ENCODE data around the gene SPATS1. TPM values are rescaled to one million over a fixed set of nuclear protein-coding genes. Genes with fewer than 3 reads are reported as not detected.

SPATS1 gene
- total RNA-seq, 4 donors from 2014 or later, result not detected

DNA sequence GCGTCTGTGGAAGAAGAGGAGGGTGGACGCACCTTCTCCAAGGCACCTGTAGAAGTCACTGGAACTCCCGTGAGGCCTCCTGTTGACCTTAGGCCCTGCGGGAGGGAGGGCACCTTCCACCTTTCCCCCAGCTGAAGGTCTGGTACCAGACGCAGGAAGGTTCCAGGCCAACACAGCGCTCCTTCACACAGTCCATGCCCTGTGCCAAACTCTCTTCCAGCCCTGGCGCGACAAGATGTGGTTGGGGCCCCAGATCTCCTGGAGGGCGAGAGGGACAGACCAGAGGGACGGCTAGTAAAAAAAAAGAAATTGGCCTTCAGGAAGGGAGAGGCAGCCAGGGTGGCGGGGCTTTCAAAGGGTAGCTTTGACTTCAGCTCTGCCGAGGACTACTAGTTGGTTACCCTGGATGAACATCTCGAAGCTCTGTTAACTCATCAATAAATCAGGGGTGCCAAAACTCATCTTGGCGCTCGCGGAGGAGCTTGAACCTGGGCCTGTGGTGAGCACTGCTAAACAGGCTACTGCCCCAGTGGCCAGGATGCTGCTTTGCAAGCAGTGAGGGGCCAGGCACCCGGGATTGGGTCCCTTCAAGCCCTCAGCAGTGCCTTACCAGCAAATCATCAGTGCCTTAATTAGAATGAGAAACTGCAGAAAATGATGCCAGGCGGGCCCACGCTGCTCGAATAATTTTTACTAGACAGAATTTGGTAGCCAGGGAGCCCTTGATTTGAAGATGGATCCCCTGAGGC, 44.2 kb upstream of the SPATS1 start:
- Histone ChIP-seq H3K4me3 (no peak overlapping the region), H3K27me3 (peaks cover 2 to 45% of the 10 kb centered on the region in 2 donors), H3K27ac (no peak overlapping the region), H3K36me3 (peaks cover 0 to 38% (median 16%) of the 10 kb centered on the region in 3 donors), H3K4me1 (peaks cover 0 to 17% (median 11%) of the 10 kb centered on the region in 4 donors), H3K9me3 (no peaks in the 10 kb centered on the region)
- TF ChIP-seq POLR2A (IDR thresholded peaks at IDR 0.05) (no peak), CTCF (IDR thresholded peaks at IDR 0.05) (no peak), EP300 (IDR thresholded peaks at IDR 0.05) (no peak)
- DNase-seq (ENCODE audit: low spot score in 2 of 2), result no peak
- WGBS, 2 donors, result 38 to 46% methylated on average over 19 to 20 of the region's 20 CpGs

- Histone ChIP-seq H3K36me3 (peaks cover 0 to 44% (median 22%) of the 10 kb centered on the region in 3 donors), H3K27ac (no peak overlapping the region), H3K4me3 (no peak overlapping the region), H3K9me3 (no peaks in the 10 kb centered on the region), H3K27me3 (peaks cover 2 to 39% of the 10 kb centered on the region in 2 donors), H3K4me1 (peaks cover 0 to 17% (median 11%) of the 10 kb centered on the region in 4 donors)
- 80 to 87% methylated on average over 3 of the region's 3 CpGs for WGBS, 2 donors
- DNase-seq (ENCODE audit: low spot score in 2 of 2), result no peak
- no peak for TF ChIP-seq CTCF (IDR thresholded peaks at IDR 0.05)
- no peak for TF ChIP-seq EP300 (IDR thresholded peaks at IDR 0.05)
- no peak for TF ChIP-seq POLR2A (IDR thresholded peaks at IDR 0.05)
Observed at GRCh38 chr6:44298864-44299263, 43.6 kb upstream of the SPATS1 start.

DNA sequence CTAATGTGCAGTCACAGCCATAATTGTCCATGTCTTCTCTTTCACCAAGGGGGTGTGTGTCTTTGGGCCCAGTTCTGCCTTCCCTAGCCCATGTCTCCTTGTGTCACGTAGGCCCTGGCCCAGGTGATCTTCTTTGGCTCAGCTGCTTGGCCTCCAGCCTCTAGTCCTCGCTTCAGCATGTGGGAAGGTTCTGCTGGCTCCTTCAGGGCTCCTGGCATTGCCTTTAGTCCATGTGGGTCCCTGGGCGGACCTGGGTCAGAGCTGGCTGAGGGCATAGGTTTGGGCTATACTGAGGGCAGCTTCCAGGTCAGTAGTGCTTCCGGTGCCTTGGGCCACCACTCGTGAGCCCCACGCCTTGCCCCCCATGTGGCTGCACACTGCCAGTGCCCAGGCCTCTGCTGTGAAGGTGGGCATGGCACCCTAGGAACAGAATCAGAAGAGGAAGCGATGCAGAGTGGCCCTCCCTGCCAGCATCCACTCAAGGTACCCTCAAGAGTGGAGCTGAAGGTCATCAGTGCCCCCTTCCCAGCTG, 42.1 kb upstream of the SPATS1 start:
- Histone ChIP-seq H3K27ac (no peak overlapping the region), H3K4me1 (peaks cover 0 to 17% (median 11%) of the 10 kb centered on the region in 4 donors), H3K9me3 (no peaks in the 10 kb centered on the region), H3K4me3 (no peak overlapping the region), H3K27me3 (peaks cover 2 to 26% of the 10 kb centered on the region in 2 donors), H3K36me3 (peaks cover 0 to 59% (median 22%) of the 10 kb centered on the region in 3 donors)
- DNase-seq (ENCODE audit: low spot score in 2 of 2), result no peak
- 82 to 85% methylated on average over 3 to 7 of the region's 7 CpGs for WGBS, 2 donors
- TF ChIP-seq CTCF (IDR thresholded peaks at IDR 0.05) (no peak), POLR2A (IDR thresholded peaks at IDR 0.05) (no peak)

GRCh38 chr6:44301106-44301505, 41.3 kb upstream of the SPATS1 start:
- peaks cover 2 to 19% of the 10 kb centered on the region in 2 donors for H3K27me3 ChIP-seq
- peaks cover 0 to 17% (median 11%) of the 10 kb centered on the region in 4 donors for H3K4me1 ChIP-seq
- DNase-seq (ENCODE audit: low spot score in 2 of 2), result no peak
- no peak overlapping the region for H3K4me3 ChIP-seq
- peaks cover 0 to 67% (median 22%) of the 10 kb centered on the region in 3 donors for H3K36me3 ChIP-seq
- no peaks in the 10 kb centered on the region for H3K9me3 ChIP-seq
- TF ChIP-seq POLR2A (IDR thresholded peaks at IDR 0.05), result no peak
- TF ChIP-seq EP300 (IDR thresholded peaks at IDR 0.05), result no peak
- no peak for TF ChIP-seq CTCF (IDR thresholded peaks at IDR 0.05)
- WGBS, 2 donors, result 86 to 92% methylated on average over 7 to 8 of the region's 8 CpGs
- H3K27ac ChIP-seq, result no peak overlapping the region

Data from tibial nerve (tissue), 4 donors.